ENCODE measurements around the gene EXOG.

Gene EXOG

GRCh38 chr3:38515367-38515766 lies 19.2 kb downstream of the EXOG start:
- DNase-seq: no peak

GRCh38 chr3:38516669-38517068 lies 20.5 kb downstream of the EXOG start:
- no peak for DNase-seq

- DNase-seq: no peak
Observed at GRCh38 chr3:38519000-38519399, 22.9 kb downstream of the EXOG start.

GRCh38 chr3:38519651-38520050 lies 23.5 kb downstream of the EXOG start:
- DNase-seq: no peak

DNA sequence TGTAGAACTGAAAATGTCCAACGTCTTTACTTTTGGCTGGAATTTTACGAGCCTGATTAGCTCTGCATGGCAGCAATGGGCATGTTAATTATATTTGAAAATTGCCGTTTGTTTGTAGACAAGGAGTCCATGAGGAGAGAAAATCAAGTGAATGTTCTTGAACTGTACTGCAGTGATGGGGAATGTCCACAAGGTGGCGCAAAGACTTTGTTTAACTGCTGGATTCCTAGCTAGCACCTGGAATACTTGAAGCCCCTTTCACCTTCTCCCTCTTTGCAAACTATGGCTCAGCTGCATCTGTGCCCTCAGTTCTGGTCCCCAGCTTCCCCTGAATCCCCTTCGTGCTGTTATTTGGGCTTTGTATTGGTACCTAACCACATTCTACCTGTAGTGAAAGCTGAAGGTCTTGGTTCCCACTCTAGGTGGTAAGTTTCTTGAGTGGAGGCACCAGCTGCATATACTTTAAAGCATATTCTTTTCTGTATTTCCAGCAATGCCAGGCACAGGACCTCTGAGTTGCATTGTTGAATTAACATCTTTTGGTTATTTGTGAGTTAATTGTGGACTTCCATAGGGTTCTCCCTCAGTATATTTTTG lies 25.3 kb downstream of the EXOG start:
- peak; percentile 70 for DNase-seq

DNA sequence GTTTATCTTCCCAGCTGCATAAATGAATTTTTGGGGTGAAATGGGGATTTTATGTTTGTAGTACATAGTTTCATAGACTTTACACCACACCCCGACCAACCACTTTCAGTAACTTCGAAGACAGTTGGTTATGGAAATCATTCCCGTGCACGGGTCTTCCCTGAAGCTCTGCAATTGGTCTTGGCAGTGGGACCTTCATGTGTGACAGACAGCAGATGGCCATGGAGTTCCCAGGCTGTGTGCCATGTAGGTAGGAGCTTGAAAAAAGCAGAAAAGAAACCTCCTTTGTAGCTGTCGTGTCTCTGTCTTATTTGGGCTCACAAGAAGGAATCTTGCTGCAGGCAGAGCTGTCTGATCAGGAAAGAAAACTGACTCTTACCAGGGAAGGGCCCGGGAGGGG lies 25.9 kb downstream of the EXOG start:
- no peak for DNase-seq

DNA sequence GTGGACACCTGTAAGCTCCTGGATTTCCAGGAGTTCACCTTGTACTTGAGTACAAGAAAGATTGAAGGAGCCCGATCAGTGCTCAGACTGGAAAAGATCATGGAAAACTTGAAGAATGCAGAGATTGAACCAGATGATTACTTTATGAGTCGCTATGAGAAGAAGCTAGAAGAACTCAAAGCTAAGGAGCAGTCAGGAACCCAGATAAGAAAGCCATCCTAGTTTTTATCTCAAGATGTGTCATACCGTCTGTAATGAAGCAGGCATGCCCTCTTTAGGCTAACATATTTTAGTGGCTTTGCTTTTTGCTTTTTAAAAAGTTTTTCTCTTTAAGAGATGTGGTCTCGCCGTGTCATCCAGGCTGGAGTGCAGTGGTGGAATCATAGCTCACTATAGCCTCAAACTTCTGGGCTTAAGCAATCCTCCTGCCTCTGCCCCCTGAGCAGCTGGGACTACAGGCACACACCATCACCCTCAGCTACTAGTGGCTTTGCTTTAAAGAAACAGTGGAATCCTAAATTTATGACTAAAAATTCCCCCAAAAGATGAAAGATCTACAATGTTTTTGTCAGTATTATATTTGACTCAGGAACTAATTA lies 28.1 kb downstream of the EXOG start:
- DNase-seq: no peak

- no peak for DNase-seq
Observed at GRCh38 chr3:38526792-38527191, 30.7 kb downstream of the EXOG start.

DNA sequence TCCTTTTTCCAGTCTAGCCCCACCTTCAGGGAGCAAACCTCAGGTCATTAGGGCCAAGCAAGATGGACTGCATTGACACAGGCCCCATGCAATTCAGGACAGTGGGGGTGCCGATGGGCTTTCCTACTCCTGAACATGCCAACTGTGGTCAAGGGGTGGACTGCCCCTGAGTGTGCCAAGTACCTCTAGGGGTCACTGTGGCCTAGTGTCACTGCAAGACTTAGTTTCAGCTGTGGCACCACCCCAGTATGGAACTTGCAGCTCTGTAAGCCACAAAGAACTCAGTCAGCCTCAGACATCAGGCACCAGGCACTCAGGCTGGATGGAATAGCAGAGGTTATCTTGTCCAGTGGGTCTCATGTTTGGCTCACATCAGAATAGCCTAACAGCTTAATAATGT lies 32.3 kb downstream of the EXOG start:
- DNase-seq: no peak

- DNase-seq: no peak
Observed at GRCh38 chr3:38532529-38532928, 36.4 kb downstream of the EXOG start.

DNA sequence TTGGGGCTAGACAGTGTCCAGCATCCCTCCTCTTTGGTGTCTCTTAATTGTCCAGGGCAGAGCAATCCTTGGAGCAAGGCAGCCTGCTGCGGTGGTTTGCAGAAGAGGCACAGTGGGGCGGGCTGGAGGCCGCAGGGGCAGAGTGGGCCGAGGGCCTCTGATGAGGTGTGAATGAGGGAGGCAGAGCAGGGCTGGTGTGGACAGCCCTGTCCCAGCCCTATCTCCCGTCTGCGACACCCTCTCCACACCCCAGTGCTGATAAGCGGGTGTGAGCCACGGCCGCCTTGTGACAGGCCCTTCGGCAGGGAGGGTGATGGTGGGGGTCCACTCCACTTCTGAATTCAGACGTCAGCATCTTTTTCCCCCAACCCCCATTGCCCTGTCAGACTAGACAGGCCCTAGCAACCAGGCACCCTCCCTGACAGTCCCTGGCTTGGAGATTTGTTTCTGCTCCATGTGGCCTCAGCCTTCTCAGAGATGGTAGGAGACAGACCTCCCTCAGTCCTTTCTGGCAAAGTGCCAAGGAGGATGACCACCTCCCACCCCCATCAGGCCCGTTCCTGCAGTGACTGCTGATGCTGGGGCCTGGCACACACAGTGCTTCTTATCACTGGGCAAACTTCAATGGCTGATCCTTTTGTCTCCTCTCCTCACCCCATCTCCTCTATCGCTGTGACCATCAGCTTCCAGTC lies 37.3 kb downstream of the EXOG start:
- DNase-seq: no peak

GRCh38 chr3:38534180-38534579 lies 38.0 kb downstream of the EXOG start:
- DNase-seq: no peak

DNA sequence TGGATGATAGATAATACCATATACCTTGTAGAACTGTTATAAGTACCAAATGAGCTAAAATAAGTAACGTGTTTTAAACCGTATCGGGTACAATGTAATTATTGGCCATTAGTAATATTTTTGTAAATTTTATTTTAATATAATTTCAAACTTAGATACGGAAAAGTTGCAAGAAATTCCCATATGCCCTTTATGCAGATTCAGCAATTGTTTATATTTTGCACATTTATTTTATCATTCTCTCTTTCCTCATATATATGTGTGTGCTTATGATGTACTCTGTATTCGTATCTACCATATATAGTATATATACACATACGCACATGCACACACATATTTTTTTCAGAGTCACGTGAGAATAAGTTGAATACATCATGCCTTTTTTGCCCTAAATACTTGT lies 38.5 kb downstream of the EXOG start:
- DNase-seq: no peak

GRCh38 chr3:38536671-38537070 lies 40.5 kb downstream of the EXOG start:
- no peak for DNase-seq

DNA sequence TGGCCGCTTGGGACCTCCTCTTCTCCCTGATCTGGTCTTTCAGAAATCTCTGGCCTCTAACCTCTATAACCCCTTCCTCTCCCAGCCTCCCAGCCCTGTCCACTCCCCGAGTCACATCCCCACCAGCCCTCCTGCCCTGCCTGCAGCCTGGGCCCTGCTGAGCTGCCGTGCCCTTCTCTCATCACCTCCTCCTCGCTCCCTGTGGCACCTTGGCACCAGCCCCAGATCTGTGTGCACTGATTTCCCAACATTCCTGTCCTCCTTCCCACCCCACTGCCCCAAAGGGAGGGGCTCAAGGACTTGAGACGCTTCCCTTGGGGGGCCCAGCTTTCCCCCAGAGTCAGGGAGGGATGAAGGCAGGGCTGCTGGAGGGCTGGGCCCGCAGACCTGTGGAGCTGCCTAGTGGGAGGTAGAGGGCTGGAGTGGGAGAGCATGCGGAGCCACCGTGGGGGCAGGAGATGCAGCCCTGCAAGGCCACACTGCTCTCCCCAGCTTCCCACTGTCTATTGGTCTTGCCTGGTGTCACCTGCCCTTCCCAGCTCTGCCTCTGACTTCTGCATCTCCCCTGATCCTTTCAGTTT lies 42.7 kb downstream of the EXOG start:
- DNase-seq: no peak

DNA sequence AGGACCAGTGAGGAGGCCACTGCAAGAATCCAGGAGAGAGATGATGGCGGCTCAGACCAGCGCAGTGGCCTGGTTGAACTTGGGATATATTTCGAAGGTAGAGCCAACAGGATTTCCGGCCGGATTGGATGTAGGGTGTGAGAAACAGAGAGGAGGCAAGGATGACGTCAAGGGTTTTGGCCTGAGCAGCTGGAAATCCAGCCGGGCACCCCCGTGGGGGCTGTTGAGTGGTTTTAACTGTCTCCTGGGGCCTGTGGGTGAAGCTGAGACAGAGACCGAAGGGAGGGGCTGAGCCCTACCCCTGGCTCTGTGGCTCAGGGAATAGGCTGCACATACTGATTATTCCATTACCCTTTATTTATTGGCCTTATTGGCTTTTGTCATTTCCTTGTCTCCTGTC lies 45.7 kb downstream of the EXOG start:
- DNase-seq: no peak

DNA sequence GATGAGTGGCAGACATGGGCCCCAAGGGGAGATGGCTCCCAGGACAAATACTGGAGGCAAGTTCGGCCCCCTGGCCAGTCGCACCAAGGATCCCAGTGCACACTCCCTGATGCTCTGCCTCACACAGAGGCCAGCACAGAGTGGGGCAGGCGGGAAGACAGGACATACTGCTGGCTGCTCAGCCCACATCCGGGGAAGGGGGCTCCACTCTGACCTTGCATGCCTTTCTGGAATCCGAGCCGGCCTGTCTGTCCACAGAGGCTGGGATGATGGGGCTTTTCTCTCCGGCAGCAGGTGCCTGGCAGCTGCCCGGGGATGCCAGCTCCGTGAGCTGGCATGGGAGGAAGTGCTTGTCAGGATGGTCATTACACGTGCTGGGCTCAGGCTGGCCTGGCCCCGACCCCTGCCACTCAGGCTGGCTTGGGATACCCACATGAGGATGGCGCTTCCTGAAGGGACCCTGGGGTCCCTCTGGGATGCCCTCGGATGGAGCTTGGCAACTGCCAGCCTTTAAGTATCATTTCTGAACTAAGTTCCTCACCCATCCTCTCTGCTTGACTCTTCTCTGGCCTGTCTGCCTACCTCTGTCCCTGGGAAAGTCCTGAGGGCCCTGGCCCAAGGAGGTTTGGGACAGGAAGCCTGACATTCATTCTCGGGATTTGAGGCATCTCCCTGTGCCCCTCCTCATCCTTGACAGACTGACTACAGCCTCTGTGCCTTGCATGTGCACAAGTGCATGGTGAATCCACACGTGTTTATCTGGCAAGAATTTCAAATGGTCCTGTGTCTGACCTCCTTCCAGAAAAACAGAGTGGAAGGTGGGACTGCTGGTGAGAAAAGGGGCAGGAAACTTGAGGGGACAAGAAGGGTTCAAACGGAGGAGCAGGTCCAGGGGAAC lies 46.5 kb downstream of the EXOG start:
- DNase-seq: no peak

- no peak for DNase-seq
Observed at GRCh38 chr3:38543586-38543985, 47.4 kb downstream of the EXOG start.

DNA sequence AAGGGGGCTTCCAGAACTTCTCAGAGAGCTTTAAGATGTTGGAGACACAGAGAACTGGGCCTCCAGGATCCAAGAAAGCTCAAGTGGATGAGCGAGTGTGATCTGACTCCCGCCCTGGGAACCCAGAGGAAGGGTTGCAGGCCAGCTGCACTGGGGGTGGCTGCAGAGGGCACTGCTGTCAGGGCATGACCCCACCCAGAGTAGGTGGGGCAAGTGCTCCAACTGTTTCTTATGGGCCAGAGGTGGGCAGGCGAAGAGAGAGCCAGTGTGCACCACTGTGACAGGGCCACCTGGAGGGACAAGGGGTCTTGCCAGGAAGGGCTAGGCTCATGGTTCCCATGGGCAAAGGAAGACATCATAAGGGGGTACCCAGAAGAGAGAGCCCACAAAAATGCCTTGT lies 48.8 kb downstream of the EXOG start:
- DNase-seq: no peak

GRCh38 chr3:38545550-38545949 lies 49.4 kb downstream of the EXOG start:
- no peak for DNase-seq

- no peak for DNase-seq
Observed at GRCh38 chr3:38545983-38546382, 49.8 kb downstream of the EXOG start.

DNA sequence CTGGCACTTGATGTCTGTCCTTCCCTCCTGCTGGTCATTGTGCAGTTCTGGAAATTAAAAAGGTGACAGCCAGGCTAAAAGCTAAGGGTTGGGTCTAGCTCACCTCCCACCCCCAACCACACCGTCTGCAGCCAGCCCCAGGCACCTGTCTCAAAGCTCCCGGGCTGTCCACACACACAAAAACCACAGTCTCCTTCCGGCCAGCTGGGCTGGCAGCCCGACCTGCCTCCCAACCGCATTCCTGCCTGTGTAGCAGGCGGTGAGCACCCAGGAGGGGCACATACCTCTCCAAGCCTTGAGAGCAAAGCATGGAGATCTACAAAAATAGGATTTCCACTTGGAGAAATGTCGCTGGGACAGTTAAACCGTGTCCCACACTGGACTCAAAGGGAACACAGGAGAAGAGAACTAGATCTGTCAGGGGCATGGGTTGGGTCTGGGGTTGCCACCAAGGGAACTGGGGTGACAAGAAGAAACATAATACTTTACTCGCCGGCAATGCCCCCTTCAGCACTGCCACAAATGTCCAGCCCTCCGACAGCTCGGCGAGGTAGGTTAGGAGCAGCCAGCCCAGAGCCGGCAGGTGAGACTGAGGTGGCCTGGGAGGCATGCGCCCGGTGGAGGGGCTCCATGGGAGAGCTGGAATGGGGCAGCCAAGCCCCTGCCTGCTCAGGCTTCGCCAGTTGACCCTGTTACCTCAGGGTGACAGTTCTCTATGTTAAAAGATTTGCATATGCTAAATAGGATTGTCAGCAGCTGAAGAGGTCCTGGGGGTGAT lies 52.2 kb downstream of the EXOG start:
- no peak for DNase-seq
